Measurements from ENCODE around the gene VPS52. TPM values are rescaled to one million over a fixed set of nuclear protein-coding genes. Genes with fewer than 3 reads are reported as not detected.

The VPS52 gene
- total and polyA plus RNA-seq, 9 of the 15 experiments (the other 6 are each of a cell fraction or from before 2014, with no cell fraction given): 24.4 to 103 (median 40.2) TPM

GRCh38 chr6:33314515-33314942 is 42.9 kb upstream of the VPS52 start (continued):
- TF ChIP-seq SRSF3 (IDR thresholded peaks at IDR 0.05; ENCODE audit: insufficient read depth, low read length): no peak
- TF ChIP-seq ZNF707 (CRISPR knock-in tag; conservative IDR thresholded peaks at IDR 0.05): no peak
- TF ChIP-seq ELK1 (CRISPR knock-in tag; IDR thresholded peaks at IDR 0.05): no peak
- no peak for TF ChIP-seq RBM15 (IDR thresholded peaks at IDR 0.05; ENCODE audit: insufficient read depth, low read length)
- TF ChIP-seq BACH1 (tag; IDR thresholded peaks at IDR 0.05): no peak
- TF ChIP-seq RCOR1 (IDR thresholded peaks at IDR 0.05; ENCODE audit: borderline replicate concordance in 1 of 2, low read depth in 2 of 2, low read length in 2 of 2): peak; percentile 38 to 47; a peak in 1 of 4 replicates
- TF ChIP-seq ZBTB1 (CRISPR knock-in tag; IDR thresholded peaks at IDR 0.05; ENCODE audit: borderline replicate concordance, low read depth): no peak
- no peak for TF ChIP-seq FIP1L1 (IDR thresholded peaks at IDR 0.05; ENCODE audit: low read depth, low read length, poor library complexity, severe bottlenecking)
- TF ChIP-seq LARP7 (IDR thresholded peaks at IDR 0.05): no peak
- TF ChIP-seq ETV6 (IDR thresholded peaks at IDR 0.05; ENCODE audit: borderline replicate concordance in 1 of 2, low read depth in 2 of 2, low read length in 1 of 2): no peak
- TF ChIP-seq ETV6 (CRISPR knock-in tag; IDR thresholded peaks at IDR 0.05; ENCODE audit: borderline replicate concordance): no peak
- TF ChIP-seq JUN (IDR thresholded peaks at IDR 0.05; ENCODE audit: borderline replicate concordance, low read depth, low read length): no peak; the same call in 1 of the 2 replicates
- TF ChIP-seq JUN (CRISPR knock-in tag; IDR thresholded peaks at IDR 0.05; ENCODE audit: borderline replicate concordance): no peak
- TF ChIP-seq STAT5A (IDR thresholded peaks at IDR 0.05; ENCODE audit: borderline replicate concordance, low read length): no peak
- TF ChIP-seq RBM39 (optimal IDR thresholded peaks at IDR 0.05; ENCODE audit: low read depth, low read length): no peak
- no peak for TF ChIP-seq ZNF644 (tag; IDR thresholded peaks at IDR 0.05; ENCODE audit: low read depth)
- TF ChIP-seq HINFP (tag; conservative IDR thresholded peaks at IDR 0.05; ENCODE audit: low read depth): no peak
- TF ChIP-seq NCOA6 (IDR thresholded peaks at IDR 0.05): no peak
- TF ChIP-seq ZNF3 (CRISPR knock-in tag; IDR thresholded peaks at IDR 0.05): no peak
- TF ChIP-seq MCM7 (IDR thresholded peaks at IDR 0.05): no peak
- no peak for TF ChIP-seq SMAD3 (CRISPR knock-in tag; conservative IDR thresholded peaks at IDR 0.05)
- no peak for TF ChIP-seq LEF1 (IDR thresholded peaks at IDR 0.05)
- no peak for TF ChIP-seq KDM2B (CRISPR knock-in tag; IDR thresholded peaks at IDR 0.05)
- TF ChIP-seq MXI1 (IDR thresholded peaks at IDR 0.05; ENCODE audit: low read depth, low read length): peak; percentile 90
- no peak for TF ChIP-seq MBD1 (CRISPR knock-in tag; IDR thresholded peaks at IDR 0.05)
- no peak for TF ChIP-seq DMBX1 (CRISPR knock-in tag; IDR thresholded peaks at IDR 0.05; ENCODE audit: borderline replicate concordance)
- peak; percentile 97 for TF ChIP-seq FOXJ2 (tag; IDR thresholded peaks at IDR 0.05)
- TF ChIP-seq KAT2B (IDR thresholded peaks at IDR 0.05; ENCODE audit: low read depth, low read length): no peak
